Loucy (cell line): Measurements from ENCODE around the gene NOS3.

ENCODE experiments used
- H2AFZ ChIP-seq: fragments of 200-600 bp; sonication (generic); 2 replicates; pipeline ENCODE4 v1.6.0; 2016; ENCODE audit warnings: antibody characterized with exemption, mild to moderate bottlenecking, low read length, moderate library complexity
- H3F3A ChIP-seq: fragments of 200-600 bp; 2 replicates; pipeline ENCODE4 v1.6.0; 2016; ENCODE audit warnings: antibody characterized with exemption, low read depth, mild to moderate bottlenecking
- H3K27me3 ChIP-seq: fragments of 200-600 bp; sonication (generic); 2 replicates; pipeline ENCODE4 v1.6.1; 2014; ENCODE audit warnings: low read length, mild to moderate bottlenecking; ENCODE audit not compliant: insufficient read depth, poor library complexity, severe bottlenecking
- H3K36me3 ChIP-seq: fragments of 200-600 bp; sonication (generic); 2 replicates; pipeline ENCODE4 v1.6.1; 2016; ENCODE audit warnings: low read length; ENCODE audit not compliant: insufficient read depth
- H3K4me1 ChIP-seq: fragments of 200-600 bp; sonication (generic); 2 replicates; pipeline ENCODE4 v1.5.1; 2014; ENCODE audit warnings: low read length, mild to moderate bottlenecking; ENCODE audit not compliant: insufficient read depth, poor library complexity, severe bottlenecking
- H3K4me2 ChIP-seq: fragments of 200-600 bp; sonication (generic); 2 replicates; pipeline ENCODE4 v1.6.0; 2014; ENCODE audit warnings: antibody characterized with exemption, low read length, low read depth, mild to moderate bottlenecking; ENCODE audit not compliant: poor library complexity, severe bottlenecking
- H3K4me3 ChIP-seq: fragments of 200-600 bp; sonication (generic); 2 replicates; pipeline ENCODE4 v1.5.1; 2014; ENCODE audit warnings: low read length, mild to moderate bottlenecking, mixed read lengths; ENCODE audit not compliant: poor library complexity, severe bottlenecking
- H3K79me2 ChIP-seq: fragments of 200-600 bp; sonication (generic); 2 replicates; pipeline ENCODE4 v1.6.1; 2014; ENCODE audit warnings: low read length; ENCODE audit not compliant: insufficient read depth
- H3K9ac ChIP-seq: fragments of 200-600 bp; sonication (generic); 2 replicates; pipeline ENCODE4 v1.6.0; 2014; ENCODE audit warnings: mild to moderate bottlenecking, low read depth, low read length, moderate library complexity; ENCODE audit not compliant: poor library complexity, severe bottlenecking
- H3K9me2 ChIP-seq: fragments of 200-600 bp; sonication (generic); replicated peaks from 2 replicates; pipeline ENCODE4 v1.6.1; 2016; ENCODE audit warnings: low read depth, low read length, mixed read lengths
- H3K9me3 ChIP-seq: fragments of 200-600 bp; sonication (generic); 2 replicates; pipeline ENCODE4 v1.6.1; 2014; ENCODE audit warnings: mild to moderate bottlenecking, antibody characterized with exemption, low read length, low read depth; ENCODE audit not compliant: insufficient read depth
- H4K20me1 ChIP-seq: fragments of 200-600 bp; sonication (generic); 2 replicates; pipeline ENCODE4 v1.6.0; 2014; ENCODE audit warnings: antibody characterized with exemption, low read length, mild to moderate bottlenecking; ENCODE audit not compliant: insufficient read depth, poor library complexity, severe bottlenecking
- CTCF ChIP-seq: fragments of 200-600 bp; sonication (generic); conservative IDR thresholded peaks from 2 replicates; pipeline ENCODE4 v1.5.1; 2014; ENCODE audit warnings: mild to moderate bottlenecking, antibody characterized with exemption, low read length
- EZH2phosphoT487 ChIP-seq: fragments of 200-600 bp; IDR thresholded peaks from 2 replicates; pipeline ENCODE4 v1.6.1; 2018; ENCODE audit warnings: antibody characterized with exemption, mild to moderate bottlenecking, moderate library complexity, borderline replicate concordance

The NOS3 gene

GRCh38 chr7:151013733-151014497 is 23.1 kb downstream of the NOS3 start:
- Histone ChIP-seq H3K9me2 (no peaks in the 10 kb centered on the region), H3K4me3 (peak overlapping the region; percentile 71), H3K79me2 (no peaks in the 10 kb centered on the region), H3K4me2 (peak overlapping the region; percentile 80), H3K9ac (peak overlapping the region; percentile 74), H3K27me3 (no peaks in the 10 kb centered on the region), H3K4me1 (peaks cover 45% of the 10 kb centered on the region), H3K36me3 (no peaks in the 10 kb centered on the region), H3F3A (no peaks in the 10 kb centered on the region), H2AFZ (peak overlapping the region; percentile 83), H3K9me3 (no peaks in the 10 kb centered on the region), H4K20me1 (no peaks in the 10 kb centered on the region)
- TF ChIP-seq EZH2phosphoT487 (no peak), CTCF (no peak)

- no peak overlapping the region for H3K9ac ChIP-seq
- H3F3A ChIP-seq = no peaks in the 10 kb centered on the region
- no peak overlapping the region for H3K4me3 ChIP-seq
- TF ChIP-seq EZH2phosphoT487 (no peak), CTCF (no peak)
- H3K9me3 ChIP-seq = no peaks in the 10 kb centered on the region
- H2AFZ ChIP-seq = no peak overlapping the region
- H4K20me1 ChIP-seq = no peaks in the 10 kb centered on the region
- H3K36me3 ChIP-seq = no peaks in the 10 kb centered on the region
- H3K4me2 ChIP-seq = peak overlapping the region; percentile 80
- H3K79me2 ChIP-seq = no peaks in the 10 kb centered on the region
- no peaks in the 10 kb centered on the region for H3K9me2 ChIP-seq
- peaks cover 41% of the 10 kb centered on the region for H3K4me1 ChIP-seq
- no peaks in the 10 kb centered on the region for H3K27me3 ChIP-seq
Measured at GRCh38 chr7:151014950-151015349, 24.1 kb downstream of the NOS3 start.

GRCh38 chr7:151015967-151016366 is 25.1 kb downstream of the NOS3 start:
- no peaks in the 10 kb centered on the region for H3K9me2 ChIP-seq
- no peaks in the 10 kb centered on the region for H3K27me3 ChIP-seq

More at GRCh38 chr7:151015967-151016366, 25.1 kb downstream of the NOS3 start:
- H3K79me2 ChIP-seq = no peaks in the 10 kb centered on the region
- H3K9ac ChIP-seq = no peak overlapping the region
- H3K4me2 ChIP-seq = no peak overlapping the region
- H2AFZ ChIP-seq = no peak overlapping the region
- H4K20me1 ChIP-seq = no peaks in the 10 kb centered on the region
- H3F3A ChIP-seq = no peaks in the 10 kb centered on the region
- no peaks in the 10 kb centered on the region for H3K36me3 ChIP-seq
- TF ChIP-seq CTCF (no peak), EZH2phosphoT487 (no peak)
- H3K9me3 ChIP-seq = no peaks in the 10 kb centered on the region
- no peak overlapping the region for H3K4me3 ChIP-seq
- peaks cover 31% of the 10 kb centered on the region for H3K4me1 ChIP-seq
